ACC112 (cell line): ENCODE data around the gene TBC1D23.
A peak's percentile ranks its signal among the peaks of the same experiment; 100 is the strongest.
"Not testable (repeated sequence)": the region's sequence is repeated elsewhere in the genome, so short reads cannot be mapped to it uniquely, and the experiment has no call there.

ENCODE experiments used
- H2AFZ ChIP-seq: fragments of 200-600 bp; sonication (generic); one replicate; pipeline ENCODE4 v1.6.0; 2017; ENCODE audit warnings: antibody characterized with exemption, low read length; ENCODE audit not compliant: unreplicated experiment
- H3K27ac ChIP-seq: fragments of 200-600 bp; sonication (generic); 2 replicates; pipeline ENCODE4 v1.5.1; 2014; ENCODE audit warnings: low read depth, mild to moderate bottlenecking, antibody characterized with exemption, low read length, moderate library complexity
- H3K27me3 ChIP-seq: fragments of 200-600 bp; sonication (generic); 2 replicates; pipeline ENCODE4 v1.6.1; 2014; ENCODE audit warnings: mild to moderate bottlenecking, antibody characterized with exemption, low read length, moderate library complexity, mixed read lengths; ENCODE audit not compliant: insufficient read depth
- H3K36me3 ChIP-seq: fragments of 200-600 bp; sonication (generic); 2 replicates; pipeline ENCODE4 v1.6.1; 2016; ENCODE audit warnings: mild to moderate bottlenecking, antibody characterized with exemption, low read length, moderate library complexity, mixed read lengths; ENCODE audit not compliant: insufficient read depth
- H3K4me1 ChIP-seq: fragments of 200-600 bp; sonication (generic); one replicate; pipeline ENCODE4 v1.6.1; 2016; ENCODE audit warnings: low read length, mixed read lengths; ENCODE audit not compliant: insufficient read depth, unreplicated experiment, control insufficient read depth
- H3K4me3 ChIP-seq: fragments of 200-600 bp; sonication (generic); 2 replicates; pipeline ENCODE4 v1.5.1; 2014; ENCODE audit warnings: mild to moderate bottlenecking, low read depth, low read length
- H3K79me2 ChIP-seq: fragments of 200-600 bp; sonication (generic); one replicate; pipeline ENCODE4 v1.6.0; 2016; ENCODE audit warnings: low read length; ENCODE audit not compliant: control insufficient read depth, unreplicated experiment, insufficient read depth

TBC1D23 gene

GRCh38 chr3:100254168-100254777 is 6.5 kb upstream of the TBC1D23 start:
- H3K36me3 ChIP-seq: no peaks in the 10 kb centered on the region

GRCh38 chr3:100256731-100257151 is 4.1 kb upstream of the TBC1D23 start:
- H3K79me2 ChIP-seq: peaks cover 5% of the 10 kb centered on the region
- peak overlapping the region; percentile 4 for H2AFZ ChIP-seq
- H3K27me3 ChIP-seq: no peaks in the 10 kb centered on the region
- no peak overlapping the region for H3K4me3 ChIP-seq
- no peaks in the 10 kb centered on the region for H3K36me3 ChIP-seq
- H3K27ac ChIP-seq: no peak overlapping the region
- H3K4me1 ChIP-seq: peaks cover 26% of the 10 kb centered on the region

More at GRCh38 chr3:100254168-100254777, 6.5 kb upstream of the TBC1D23 start:
- no peak overlapping the region for H2AFZ ChIP-seq
- H3K4me1 ChIP-seq: peaks cover 17% of the 10 kb centered on the region
- H3K79me2 ChIP-seq: no peaks in the 10 kb centered on the region
- no peak overlapping the region for H3K27ac ChIP-seq
- H3K27me3 ChIP-seq: no peaks in the 10 kb centered on the region
- H3K4me3 ChIP-seq: no peak overlapping the region

GRCh38 chr3:100257586-100257985 is 3.2 kb upstream of the TBC1D23 start:
- peaks cover 13% of the 10 kb centered on the region for H3K79me2 ChIP-seq
- no peak overlapping the region for H3K4me3 ChIP-seq
- H3K36me3 ChIP-seq: no peaks in the 10 kb centered on the region
- H3K4me1 ChIP-seq: peaks cover 26% of the 10 kb centered on the region
- no peak overlapping the region for H3K27ac ChIP-seq
- H3K27me3 ChIP-seq: no peaks in the 10 kb centered on the region
- no peak overlapping the region for H2AFZ ChIP-seq

GRCh38 chr3:100260081-100260684 is 609 bp upstream of the TBC1D23 start:
- H3K36me3 ChIP-seq: no peaks in the 10 kb centered on the region
- H3K4me1 ChIP-seq: peaks cover 50% of the 10 kb centered on the region
- peaks cover 39% of the 10 kb centered on the region for H3K79me2 ChIP-seq
- H3K4me3 ChIP-seq: peak overlapping the region; percentile 69
- no peaks in the 10 kb centered on the region for H3K27me3 ChIP-seq
- H3K27ac ChIP-seq: peak overlapping the region; percentile 66
- H2AFZ ChIP-seq: peak overlapping the region; percentile 81

GRCh38 chr3:100261485-100261903 is 702 bp downstream of the TBC1D23 start:
- peaks cover 49% of the 10 kb centered on the region for H3K79me2 ChIP-seq
- H3K27ac ChIP-seq: peak overlapping the region; percentile 91
- no peaks in the 10 kb centered on the region for H3K36me3 ChIP-seq
- H2AFZ ChIP-seq: no peak overlapping the region
- H3K4me3 ChIP-seq: peak overlapping the region; percentile 91
- no peaks in the 10 kb centered on the region for H3K27me3 ChIP-seq
- H3K4me1 ChIP-seq: peaks cover 48% of the 10 kb centered on the region

GRCh38 chr3:100262925-100263324 is 2.1 kb downstream of the TBC1D23 start:
- H3K4me3 ChIP-seq, H3K27me3 ChIP-seq, H2AFZ ChIP-seq, H3K36me3 ChIP-seq, H3K27ac ChIP-seq: not testable (repeated sequence)
- Histone ChIP-seq H3K79me2 (peaks cover 63% of the 10 kb centered on the region), H3K4me1 (peaks cover 46% of the 10 kb centered on the region)

- H3K79me2 ChIP-seq: peaks cover 70% of the 10 kb centered on the region
- H3K36me3 ChIP-seq: no peaks in the 10 kb centered on the region
- peaks cover 52% of the 10 kb centered on the region for H3K4me1 ChIP-seq
- peak overlapping the region; percentile 49 for H3K4me3 ChIP-seq
- peak overlapping the region; percentile 39; the same call in 1 of the 2 replicates for H3K27ac ChIP-seq
- H3K27me3 ChIP-seq: no peaks in the 10 kb centered on the region
- no peak overlapping the region for H2AFZ ChIP-seq
These were observed 2.8 kb downstream of the TBC1D23 start for GRCh38 chr3:100263583-100263982.

GRCh38 chr3:100264242-100264641 is 3.5 kb downstream of the TBC1D23 start:
- Histone ChIP-seq H3K79me2 (peaks cover 76% of the 10 kb centered on the region), H3K4me3 (peak overlapping the region; percentile 49), H3K36me3 (no peaks in the 10 kb centered on the region), H3K27ac (peak overlapping the region; percentile 39; the same call in 1 of the 2 replicates), H3K27me3 (no peaks in the 10 kb centered on the region), H2AFZ (no peak overlapping the region), H3K4me1 (peaks cover 59% of the 10 kb centered on the region)

GRCh38 chr3:100265016-100265415 is 4.2 kb downstream of the TBC1D23 start:
- H2AFZ ChIP-seq: no peak overlapping the region
- no peaks in the 10 kb centered on the region for H3K27me3 ChIP-seq
- no peaks in the 10 kb centered on the region for H3K36me3 ChIP-seq
- H3K27ac ChIP-seq: no peak overlapping the region
- H3K79me2 ChIP-seq: peaks cover 84% of the 10 kb centered on the region
- no peak overlapping the region; the same call in 1 of the 2 replicates for H3K4me3 ChIP-seq
- H3K4me1 ChIP-seq: peaks cover 59% of the 10 kb centered on the region

- no peaks in the 10 kb centered on the region for H3K27me3 ChIP-seq
- no peak overlapping the region for H3K27ac ChIP-seq
- no peak overlapping the region for H2AFZ ChIP-seq
- no peaks in the 10 kb centered on the region for H3K36me3 ChIP-seq
- peaks cover 69% of the 10 kb centered on the region for H3K4me1 ChIP-seq
- H3K79me2 ChIP-seq: peaks cover 95% of the 10 kb centered on the region
- H3K4me3 ChIP-seq: no peak overlapping the region
These were observed 5.7 kb downstream of the TBC1D23 start for GRCh38 chr3:100266531-100266930.

- peaks cover 86% of the 10 kb centered on the region for H3K79me2 ChIP-seq
- H3K27ac ChIP-seq: peak overlapping the region; percentile 73
- peaks cover 65% of the 10 kb centered on the region for H3K4me1 ChIP-seq
These were observed 7.4 kb downstream of the TBC1D23 start for GRCh38 chr3:100268156-100268555.

More at GRCh38 chr3:100268156-100268555, 7.4 kb downstream of the TBC1D23 start:
- Histone ChIP-seq H2AFZ (no peak overlapping the region), H3K36me3 (no peaks in the 10 kb centered on the region), H3K27me3 (no peaks in the 10 kb centered on the region), H3K4me3 (peak overlapping the region; percentile 18; the same call in 1 of the 2 replicates)
